Nucleus accumbens (tissue), 56 donors: Measurements from ENCODE around the gene RAP2C.

Source experiments
- DNase-seq, 56 donors: peaks; one replicate each; lab custom pipeline; 2025; lab: John Stamatoyannopoulos, UW

RAP2C gene

DNA sequence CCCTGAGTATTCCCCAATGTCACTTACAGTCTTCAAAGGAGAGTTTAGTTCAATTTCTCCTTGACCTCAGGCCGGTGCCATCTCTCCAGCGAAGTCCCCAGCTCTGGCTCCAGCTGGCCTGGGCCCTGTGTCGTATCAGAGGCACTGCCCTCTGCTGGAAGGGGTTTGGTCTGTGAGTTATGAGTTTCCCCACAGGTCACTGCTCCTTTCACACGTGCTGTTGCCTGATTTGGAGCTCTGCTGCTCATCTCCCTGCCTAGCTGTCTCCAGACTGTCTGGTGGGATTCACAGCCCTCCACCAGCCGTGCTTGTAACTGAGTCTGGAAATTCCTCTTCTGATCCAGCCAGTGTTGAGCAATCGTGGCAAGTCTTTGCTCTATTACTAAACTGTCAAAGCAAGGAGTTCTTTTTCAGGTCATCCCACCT, at the start of gene RAP2C:
TSS of gene RAP2C (minus strand) at position 105 of the 426 bp plus-strand sequence. CDS start 2,179 bp downstream, outside the sequence.
- DNase-seq, result peak in 51 of 56 donors; percentile 0 to 71 (median 30)

DNA sequence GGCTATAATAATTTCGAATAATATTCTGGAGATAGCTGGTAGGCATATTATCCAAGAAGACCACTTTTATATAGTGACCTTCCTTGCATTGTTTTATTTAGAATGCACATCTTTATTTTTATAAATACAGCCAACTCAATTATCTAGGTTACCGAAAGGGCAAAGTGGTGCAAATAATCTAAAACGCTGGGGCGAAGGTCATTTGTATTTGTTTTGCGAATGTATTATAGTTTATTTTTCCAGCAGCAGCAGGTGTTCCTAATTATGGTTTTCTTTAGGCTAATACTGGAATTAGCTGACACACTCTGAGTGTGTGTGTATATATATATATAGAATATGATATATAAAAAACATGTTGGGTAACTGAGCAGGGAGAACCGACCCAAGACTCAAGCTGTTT, 48.1 kb upstream of the RAP2C start:
- no peak for DNase-seq

DNA sequence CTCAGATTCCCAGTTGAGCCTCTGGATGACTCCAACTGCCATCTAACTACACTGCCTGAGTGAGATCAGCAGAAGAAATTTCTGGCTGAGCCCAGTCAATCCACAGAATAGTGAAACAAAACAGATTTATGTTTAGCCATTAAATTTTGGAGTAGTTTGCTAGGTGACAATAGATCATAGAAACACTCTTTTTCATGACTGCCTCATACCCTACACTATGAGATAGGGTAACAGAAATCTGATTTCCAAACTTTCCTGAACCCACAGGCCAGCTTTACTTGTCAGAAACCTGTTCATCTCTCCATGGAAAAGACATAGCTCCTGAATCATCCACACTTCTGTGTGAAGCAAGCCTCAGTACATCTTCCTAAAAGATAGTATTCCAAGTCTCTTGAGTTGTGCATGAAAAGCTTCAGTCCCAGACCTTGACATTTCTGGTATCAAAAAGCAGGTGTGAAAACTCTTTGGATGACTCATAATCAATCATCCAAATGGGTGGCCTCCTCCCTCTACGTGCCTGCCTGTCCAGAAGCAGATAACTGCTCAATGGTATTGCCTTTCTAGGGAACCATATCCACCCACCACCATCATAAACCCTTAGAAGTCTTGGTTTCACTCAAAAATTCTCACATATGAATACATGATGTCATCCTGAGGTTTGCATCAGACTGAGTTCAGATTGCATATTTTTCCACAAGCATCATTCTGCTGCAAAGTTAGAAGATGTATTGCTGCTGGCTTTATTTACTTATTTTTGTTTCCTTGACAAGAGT, 47.5 kb upstream of the RAP2C start:
- DNase-seq, result no peak

DNA sequence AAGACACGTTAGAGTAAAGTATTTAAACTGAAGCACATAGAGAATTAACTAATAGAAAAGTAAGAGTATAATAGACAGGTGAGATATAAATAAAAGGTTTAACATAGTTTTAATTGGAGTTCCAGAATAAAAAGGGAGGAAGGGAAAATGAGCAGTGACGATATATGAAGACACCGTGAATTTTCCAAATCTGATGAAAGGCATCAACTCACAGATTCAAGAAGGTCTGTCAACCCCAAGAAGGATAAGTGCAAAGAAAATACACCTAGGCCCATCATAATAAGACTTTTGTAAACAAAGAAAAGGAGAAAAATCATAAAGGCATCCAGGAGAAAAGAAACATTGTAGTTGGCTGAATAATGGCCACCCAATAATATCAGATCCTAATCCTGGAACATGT, 43.9 kb upstream of the RAP2C start:
- no peak for DNase-seq

DNA sequence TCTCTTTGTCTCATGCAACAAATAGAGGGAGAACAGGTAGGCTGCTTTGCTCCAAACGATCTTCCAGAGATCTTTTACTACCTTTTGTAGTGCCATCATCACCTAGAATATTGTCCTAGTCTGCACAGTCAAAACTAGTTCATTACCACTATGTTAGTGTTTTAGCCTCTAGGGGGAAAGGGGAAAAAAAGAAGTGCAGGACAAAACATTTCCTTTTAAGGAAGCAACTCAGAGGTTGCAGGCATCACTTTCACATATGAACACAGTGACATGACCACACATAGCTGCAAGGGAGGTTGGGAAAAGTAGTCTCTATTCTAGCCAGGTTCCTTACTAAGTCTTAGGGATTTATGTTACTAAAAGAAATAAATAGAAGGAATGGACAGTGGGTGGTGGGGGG, 39.3 kb upstream of the RAP2C start:
- no peak for DNase-seq

DNA sequence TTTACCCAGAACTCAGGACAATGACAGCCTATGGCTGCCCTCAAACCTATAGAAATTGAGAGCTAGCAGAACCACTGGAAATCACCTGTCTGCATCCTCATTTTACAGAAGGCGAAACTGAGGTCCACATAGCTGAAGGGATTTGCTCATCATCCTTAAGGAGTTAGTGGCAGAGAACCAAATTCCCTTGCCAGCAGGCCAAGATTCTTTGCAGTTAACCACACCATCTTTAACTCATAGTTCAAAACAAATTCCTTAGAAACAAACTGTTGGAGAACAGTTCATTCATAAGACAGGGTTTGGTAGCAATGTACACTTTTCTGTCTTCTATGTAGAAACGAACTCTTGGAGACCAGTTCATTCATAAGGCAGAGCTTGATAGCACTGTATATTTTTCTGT, 37.9 kb upstream of the RAP2C start:
- no peak for DNase-seq

DNA sequence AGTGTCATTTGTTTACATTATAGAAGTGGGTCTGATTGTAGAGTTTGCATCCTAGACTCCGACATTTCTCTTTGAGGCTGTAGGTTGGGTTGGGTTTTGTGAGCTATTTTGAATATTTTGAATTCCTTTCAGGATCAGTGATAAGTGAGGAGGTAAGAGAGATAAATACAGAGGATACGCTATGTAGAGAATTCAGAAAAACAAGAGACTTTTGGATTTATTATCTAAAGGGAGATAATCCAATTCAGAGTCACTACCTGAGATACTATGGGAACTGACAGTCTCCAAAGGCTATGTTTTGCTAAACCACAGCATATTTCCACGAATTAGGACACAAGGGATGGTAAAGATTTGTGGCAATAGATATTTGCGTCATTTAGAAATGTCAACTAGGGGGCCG, 16.9 kb upstream of the RAP2C start:
- no peak for DNase-seq

DNA sequence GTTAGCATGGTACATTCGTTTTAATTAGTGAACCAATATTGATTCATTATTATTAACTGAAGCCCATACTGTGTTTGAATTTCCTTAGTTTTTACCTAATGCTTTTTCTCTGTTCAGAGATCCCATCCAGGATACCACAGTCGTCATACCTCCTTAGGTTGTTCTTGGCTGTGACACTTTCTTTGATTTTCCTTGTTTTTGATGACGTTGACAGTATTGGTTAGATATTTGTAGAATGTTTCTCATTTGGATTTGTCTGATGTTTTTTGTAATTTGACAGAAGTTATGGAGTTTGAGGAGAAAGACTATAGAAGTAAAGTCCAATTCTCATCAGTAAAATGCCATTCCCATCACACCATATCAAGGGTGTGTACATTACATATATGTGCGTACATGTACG, 16.2 kb upstream of the RAP2C start:
- DNase-seq, result no peak

DNA sequence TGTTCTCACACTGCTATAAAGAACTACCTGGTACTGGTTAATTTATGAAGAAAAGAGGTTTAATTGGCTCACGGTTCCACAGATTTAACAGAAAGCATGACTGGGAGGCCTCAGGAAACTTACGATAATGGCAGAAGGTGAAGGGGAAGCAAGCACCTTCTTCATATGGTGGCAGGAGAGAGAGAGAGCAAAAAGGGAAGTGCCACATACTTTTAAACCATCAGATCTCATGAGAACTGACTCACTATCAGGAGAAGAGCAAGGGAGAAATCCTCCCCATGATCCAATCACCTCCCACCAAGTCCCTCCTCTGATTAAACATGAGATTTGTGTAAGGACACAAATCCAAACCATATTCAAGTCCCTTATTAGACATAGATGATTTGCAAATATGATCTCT, 12.3 kb upstream of the RAP2C start:
- DNase-seq, result no peak

DNA sequence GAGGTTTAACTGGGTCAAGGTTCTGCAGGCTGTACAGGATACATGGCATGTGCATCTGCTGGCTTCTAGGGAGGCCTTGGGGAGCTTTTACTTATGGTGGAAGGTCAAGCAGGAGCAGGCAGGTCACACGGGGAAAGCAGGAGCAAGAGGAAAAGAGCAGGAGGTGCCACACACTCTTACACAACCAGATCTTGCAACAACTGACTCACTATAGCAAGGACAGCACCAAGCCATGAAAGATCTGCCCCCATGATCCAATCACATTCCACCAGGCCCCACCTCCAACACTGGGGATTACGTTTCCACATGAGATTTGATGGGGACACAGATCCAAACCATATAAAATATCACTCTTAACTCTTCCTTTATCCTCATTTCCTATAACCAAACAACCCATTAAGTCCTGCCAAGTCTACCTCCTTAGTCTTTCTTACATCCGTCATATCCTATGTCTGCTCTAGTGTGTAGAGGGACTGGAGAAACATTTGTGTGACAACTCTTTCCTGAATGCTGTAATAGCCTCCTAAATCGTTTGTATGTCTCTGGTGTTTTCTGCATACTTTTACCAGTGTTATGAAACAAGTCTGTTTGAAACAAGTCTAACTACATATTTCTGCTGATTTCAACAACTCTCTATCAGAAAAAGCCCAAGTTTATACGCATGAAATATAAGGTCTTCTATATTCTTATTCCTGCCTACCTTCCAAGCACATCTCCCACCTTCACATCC, 8.3 kb upstream of the RAP2C start:
- no peak for DNase-seq

DNA sequence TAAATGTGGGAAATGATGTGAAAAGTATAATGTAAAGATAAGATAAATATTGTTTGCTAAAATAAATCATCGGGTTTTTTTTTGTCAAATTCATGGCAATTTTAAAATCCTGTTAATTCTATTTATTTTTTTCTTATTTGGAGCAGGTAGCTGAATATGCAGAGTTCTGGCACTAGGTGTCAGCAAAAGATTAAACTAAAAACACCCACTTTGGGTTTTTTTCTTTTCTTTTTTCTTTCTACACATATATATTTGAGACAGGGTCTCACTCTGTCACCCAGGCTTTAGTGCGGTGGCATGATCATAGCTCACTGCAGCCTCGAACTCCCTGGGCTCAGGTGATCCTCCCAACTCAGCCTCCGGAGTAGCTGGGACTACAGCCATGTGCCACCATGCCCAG, 6.9 kb upstream of the RAP2C start:
- no peak for DNase-seq

DNA sequence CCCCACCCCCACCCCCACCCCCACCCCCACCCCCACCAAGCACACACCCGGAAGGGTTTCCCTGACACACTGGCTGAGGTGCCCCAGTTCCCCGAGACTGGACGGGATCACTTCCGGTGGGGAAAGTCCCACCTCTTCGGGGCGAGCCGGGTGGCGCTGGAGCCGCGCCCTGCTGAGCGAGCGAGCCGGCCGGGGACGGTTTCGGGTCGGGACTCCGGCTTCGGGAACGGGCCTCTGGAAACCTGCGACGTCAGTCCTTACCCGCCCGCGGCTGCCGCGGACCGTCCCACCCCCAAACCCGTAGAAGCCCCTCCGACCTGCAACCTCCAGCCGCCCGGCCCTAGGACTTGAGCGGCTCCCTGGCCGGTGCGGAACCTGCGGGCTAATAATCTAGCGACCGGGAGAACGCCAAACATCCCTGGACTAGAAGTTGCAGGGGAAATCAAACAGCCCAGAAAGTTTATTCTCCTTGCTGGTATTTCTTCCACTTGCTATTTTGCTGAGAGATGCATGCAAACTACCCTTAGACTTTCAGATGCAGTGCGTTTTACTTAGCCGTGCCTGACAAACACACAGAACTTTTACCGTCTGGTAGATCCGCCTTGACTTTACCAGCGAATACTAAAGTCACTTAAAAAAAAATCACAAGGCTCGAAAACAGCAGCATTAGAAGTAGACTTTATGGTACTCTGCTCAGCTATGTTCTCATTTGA, 991 bp downstream of the RAP2C start:
- peak in 54 of 56 donors; percentile 3 to 84 (median 57) for DNase-seq

DNA sequence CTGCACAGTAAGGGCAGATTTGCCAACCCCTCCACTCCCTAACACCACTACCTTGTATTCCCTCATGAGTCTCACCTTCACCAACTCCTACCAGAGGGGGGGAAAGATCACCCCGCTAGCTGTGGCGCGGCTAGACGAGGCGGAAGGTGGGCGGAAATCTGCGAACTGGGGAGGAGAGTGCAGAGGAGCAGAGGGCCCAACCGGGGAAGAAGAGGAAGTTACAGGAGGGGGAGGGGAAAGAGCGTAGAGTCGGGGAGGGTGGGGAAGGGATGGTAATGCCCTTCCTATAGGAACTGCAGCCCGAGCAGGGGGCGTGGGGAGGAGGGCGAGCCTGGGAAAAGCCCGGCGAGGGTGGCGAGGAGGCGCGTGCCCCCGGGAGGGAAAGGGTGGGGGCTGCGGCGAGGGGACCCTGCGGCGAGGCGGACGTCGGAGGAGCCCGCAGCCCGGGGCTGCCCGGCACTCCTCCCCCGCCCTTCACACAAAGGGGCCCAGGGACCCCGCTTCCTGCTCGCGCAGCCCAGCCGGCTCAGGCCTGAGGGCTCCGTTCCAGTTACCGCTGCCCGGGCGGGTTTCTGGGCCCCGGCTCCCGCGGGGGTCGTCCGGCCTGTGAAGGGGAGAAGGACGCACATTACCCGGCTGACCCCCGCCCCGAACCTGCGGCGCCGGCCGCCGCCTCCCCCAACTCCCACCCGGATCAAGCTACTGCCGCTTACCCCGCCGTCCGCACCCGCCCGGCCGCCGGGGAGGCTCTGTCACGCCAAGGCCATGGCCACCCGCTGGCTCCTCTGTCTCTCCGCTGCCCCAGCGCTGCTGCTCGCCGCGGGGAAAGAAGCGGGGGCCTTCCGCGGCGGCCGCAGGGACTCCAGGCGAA, 1.8 kb downstream of the RAP2C start:
- peak in 47 of 56 donors; percentile 1 to 57 (median 23) for DNase-seq

DNA sequence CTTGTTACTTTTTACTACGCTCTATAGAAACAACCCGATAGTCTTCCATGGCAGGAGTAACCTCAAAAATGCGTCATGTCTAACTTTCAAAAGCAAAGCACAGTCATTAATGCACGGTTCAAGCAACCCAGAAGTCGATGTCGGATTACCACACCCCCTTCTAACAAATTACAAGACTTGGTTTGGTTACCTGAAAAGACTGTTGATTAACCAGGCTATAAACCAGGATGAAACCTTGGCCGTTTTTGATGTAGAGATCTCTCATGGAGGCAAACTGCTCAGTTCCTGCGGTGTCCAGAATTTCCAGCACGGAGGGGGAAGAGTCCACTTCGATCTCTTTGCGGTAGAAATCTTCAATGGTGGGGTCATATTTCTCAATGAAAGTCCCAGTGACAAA, 2.4 kb downstream of the RAP2C start:
- DNase-seq, result peak in 2 of 56 donors; percentile 10 to 48

DNA sequence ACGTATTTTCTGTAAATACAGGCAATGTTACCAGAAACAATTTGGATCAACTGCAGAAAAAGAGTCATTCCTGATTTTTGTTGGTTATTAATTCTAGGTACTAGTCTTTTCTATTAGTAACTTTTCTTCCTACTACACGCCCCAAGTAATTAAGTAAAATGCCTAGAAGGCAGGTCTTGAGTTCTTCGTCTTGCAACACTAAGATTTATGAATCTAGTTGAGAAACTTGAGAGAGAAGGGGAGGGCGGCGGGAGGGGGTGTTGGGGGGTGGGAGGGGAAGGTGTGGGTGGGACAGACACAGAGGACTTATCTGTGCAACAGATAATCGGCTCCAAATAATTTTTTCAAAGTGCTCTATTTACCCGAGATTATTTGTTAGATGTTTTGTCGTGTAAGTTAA, 3.0 kb downstream of the RAP2C start:
- DNase-seq, result no peak

DNA sequence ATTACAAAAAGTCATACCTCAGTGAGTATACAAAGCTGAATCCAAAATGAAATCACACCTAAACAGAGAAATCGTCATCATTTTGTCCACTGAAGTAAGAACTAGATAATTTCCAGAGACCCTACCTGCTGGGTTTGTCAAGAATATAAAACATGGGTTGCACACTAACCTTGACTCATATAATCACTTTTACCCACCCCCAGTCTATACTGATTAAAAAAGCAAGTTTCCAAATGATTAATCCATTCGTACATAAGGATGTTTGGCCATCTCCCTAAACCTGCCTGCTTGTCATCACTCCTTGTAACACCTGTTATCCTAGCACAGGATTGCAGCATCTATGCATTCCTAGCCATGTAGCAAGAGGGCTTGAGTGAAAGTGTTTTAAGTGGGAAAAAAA, 4.7 kb downstream of the RAP2C start:
- DNase-seq, result no peak

DNA sequence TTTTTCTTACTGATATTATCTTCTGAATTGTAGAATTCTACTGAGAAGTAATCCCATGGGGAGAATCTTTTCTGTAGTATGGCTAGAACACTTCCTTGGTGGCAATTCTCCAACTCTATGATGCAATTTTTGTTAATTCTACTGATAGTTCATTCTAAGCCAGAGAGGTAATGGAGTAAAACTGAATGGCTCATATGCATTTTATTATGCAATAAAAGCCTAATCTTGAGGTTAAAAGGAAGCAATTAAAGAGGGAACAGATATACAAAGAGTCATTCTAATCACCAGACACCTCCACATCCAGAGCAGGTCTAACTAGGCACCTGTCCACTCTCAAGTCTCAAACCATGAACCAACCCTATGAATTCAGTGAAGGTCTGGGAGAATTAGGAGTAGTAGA, 9.7 kb downstream of the RAP2C start:
- no peak for DNase-seq

DNA sequence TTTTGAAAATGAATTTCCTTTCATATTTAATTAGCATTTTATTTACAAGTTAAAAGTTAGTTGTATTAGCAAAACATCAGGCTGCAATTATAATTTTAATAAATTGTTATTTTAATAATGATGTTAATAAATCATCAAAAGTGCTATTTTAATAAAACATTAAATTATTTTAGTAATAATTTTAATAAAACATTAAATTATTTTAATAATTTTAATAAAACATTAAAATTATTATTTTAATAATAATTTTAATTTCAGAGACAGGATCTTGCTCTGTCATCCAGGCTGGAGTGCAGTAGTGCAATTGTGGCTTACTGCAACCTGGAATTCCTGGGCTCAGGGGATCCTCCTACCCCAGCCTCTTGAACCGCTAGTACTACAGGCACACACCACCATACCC, 10.8 kb downstream of the RAP2C start:
- no peak for DNase-seq

DNA sequence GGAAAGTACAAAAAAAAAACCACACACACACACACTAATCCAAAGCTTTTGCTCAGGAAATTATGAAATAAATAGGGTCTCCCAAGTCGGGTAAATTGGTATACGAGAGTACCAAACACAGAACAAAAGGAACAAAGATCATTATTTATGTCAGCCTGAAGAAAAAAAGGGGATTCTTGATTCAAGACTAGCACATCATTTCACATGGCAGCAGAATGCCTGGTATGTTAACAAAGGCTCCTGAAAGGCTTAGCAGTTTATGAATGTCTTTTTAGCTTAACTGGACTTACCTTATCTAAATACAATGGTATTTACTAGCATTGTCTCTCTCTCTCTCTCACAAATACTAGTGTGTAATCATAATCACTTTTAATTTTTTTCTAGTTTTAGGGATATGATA, 11.3 kb downstream of the RAP2C start:
- no peak for DNase-seq

DNA sequence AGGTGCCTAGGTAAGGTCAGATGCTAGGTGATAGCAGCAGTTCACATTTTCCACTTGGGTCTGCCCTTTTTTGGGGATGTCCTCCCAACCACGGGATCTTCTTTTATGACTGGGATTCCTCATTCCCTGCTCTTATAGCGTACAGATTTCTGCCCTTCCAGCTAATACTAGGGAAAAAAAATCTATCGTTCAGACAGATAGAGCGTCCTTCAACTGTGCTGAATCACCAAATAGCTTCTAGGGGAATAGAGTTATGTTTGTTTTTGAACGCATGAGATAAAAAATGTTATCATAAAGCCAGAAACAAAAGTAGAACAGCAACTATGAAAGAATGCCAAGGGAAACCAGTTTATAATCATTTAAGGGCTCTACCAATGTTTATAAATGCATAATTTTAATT, 13.0 kb downstream of the RAP2C start:
- no peak for DNase-seq
